Fibroblast of lung (primary cell): ENCODE measurements around the gene VDAC2. TPM values are rescaled to one million over a fixed set of nuclear protein-coding genes. Genes with fewer than 3 reads are reported as not detected.

ENCODE experiments used
- DNase-seq, 2 donors: peaks; one replicate each; pipeline versions ENCODE4 v3.0.0 to v3.0.0-alpha.2; 2010; ENCODE audit warnings: low read depth in 2 of 2
- H2AFZ ChIP-seq: 2 replicates; pipeline ENCODE4 v1.5.1; 2012; ENCODE audit warnings: low read length, control low read depth, inconsistent platforms
- H3K27ac ChIP-seq: 2 replicates; pipeline ENCODE4 v1.5.1; 2011; ENCODE audit warnings: low read length, control low read depth; ENCODE audit not compliant: insufficient read depth
- H3K27me3 ChIP-seq: 2 replicates; pipeline ENCODE4 v1.5.1; 2011; ENCODE audit warnings: mild to moderate bottlenecking, low read length; ENCODE audit not compliant: control insufficient read depth, insufficient read depth
- H3K36me3 ChIP-seq: 2 replicates; pipeline ENCODE4 v1.5.1; 2011; ENCODE audit warnings: low read length; ENCODE audit not compliant: control insufficient read depth, insufficient read depth
- H3K4me1 ChIP-seq: 2 replicates; pipeline ENCODE4 v1.5.1; 2011; ENCODE audit warnings: low read length; ENCODE audit not compliant: control insufficient read depth, insufficient read depth; ENCODE audit errors: extremely low read depth
- H3K4me2 ChIP-seq: 2 replicates; pipeline ENCODE4 v1.5.1; 2011; ENCODE audit warnings: low read length, control low read depth; ENCODE audit not compliant: insufficient read depth; ENCODE audit errors: extremely low read depth
- H3K4me3 ChIP-seq, 4 experiments: fragments of 200-600 bp in 1 of 4; sonication (generic) in 1 of 4; replicated peaks in 1 of 4; 2 replicates each; pipeline ENCODE4 v1.5.1; 2011 to 2016; ENCODE audit warnings: low read length in 4 of 4, low read depth in 3 of 4, mild to moderate bottlenecking in 3 of 4, control low read depth in 2 of 4, inconsistent platforms in 1 of 4, mixed read lengths in 1 of 4; ENCODE audit not compliant: insufficient read depth in 1 of 4; ENCODE audit errors: control extremely low read depth in 1 of 4
- H3K79me2 ChIP-seq: 2 replicates; pipeline ENCODE4 v1.5.1; 2012; ENCODE audit warnings: mild to moderate bottlenecking, low read length, inconsistent platforms; ENCODE audit not compliant: control insufficient read depth, insufficient read depth
- H3K9ac ChIP-seq: 2 replicates; pipeline ENCODE4 v1.5.1; 2011; ENCODE audit warnings: mild to moderate bottlenecking, low read length, control low read depth; ENCODE audit not compliant: insufficient read depth
- H3K9me3 ChIP-seq: 2 replicates; pipeline ENCODE4 v1.5.1; 2012; ENCODE audit warnings: low read depth, low read length; ENCODE audit not compliant: control insufficient read depth, insufficient read depth
- H4K20me1 ChIP-seq: 2 replicates; pipeline ENCODE4 v1.5.1; 2011; ENCODE audit warnings: low read length; ENCODE audit not compliant: control insufficient read depth, insufficient read depth; ENCODE audit errors: extremely low read depth
- EZH2 ChIP-seq: IDR thresholded peaks from 2 replicates; pipeline ENCODE4 v1.5.1; 2012; ENCODE audit warnings: low read length, control low read depth, mild to moderate bottlenecking; ENCODE audit errors: missing control alignments
- polyA plus RNA-seq, 2 donors: library from polyadenylated mRNA; depleted of rRNA in 1 of 2; stranded (reverse) in 1 of 2; unstranded in 1 of 2; fragments of >200 nt; gene quantifications; 2 replicates each; pipeline ENCODE4 v1.2.1, GENCODE V29; 2011 to 2012; ENCODE audit warnings: missing spikeins in 1 of 2
- total RNA-seq: library from RNA; depleted of rRNA; stranded (reverse); fragments of >200 nt; gene quantifications from 2 replicates; pipeline ENCODE4 v1.2.1, GENCODE V29; 2014
- TF ChIP-seq, protein P1 (sequence below), 2 donors: IDR thresholded peaks in 1 of 2; conservative IDR thresholded peaks in 1 of 2; 1 replicate in 1 of 2; 2 replicates in 1 of 2; pipeline ENCODE4 v1.5.1; 2011 to 2012; ENCODE audit warnings: low read length in 2 of 2, control low read depth in 1 of 2, inconsistent platforms in 1 of 2, low read depth in 1 of 2, mild to moderate bottlenecking in 1 of 2

Gene VDAC2
- total and polyA plus RNA-seq, 2 donors (not counting 1 experiment from before 2014, with no cell fraction given): 151 to 208 TPM

- DNase-seq: no peak
- H3K4me2 ChIP-seq: no peak overlapping the region
- H3K4me3 ChIP-seq: no peak overlapping the region
- no peak overlapping the region for H2AFZ ChIP-seq
- H3K4me1 ChIP-seq: peaks cover 23% of the 10 kb centered on the region
- H3K27me3 ChIP-seq: no peaks in the 10 kb centered on the region
- peaks cover 48% of the 10 kb centered on the region for H3K79me2 ChIP-seq
- no peaks in the 10 kb centered on the region for H4K20me1 ChIP-seq
- TF ChIP-seq EZH2: no peak
- TF ChIP-seq, protein P1, sequence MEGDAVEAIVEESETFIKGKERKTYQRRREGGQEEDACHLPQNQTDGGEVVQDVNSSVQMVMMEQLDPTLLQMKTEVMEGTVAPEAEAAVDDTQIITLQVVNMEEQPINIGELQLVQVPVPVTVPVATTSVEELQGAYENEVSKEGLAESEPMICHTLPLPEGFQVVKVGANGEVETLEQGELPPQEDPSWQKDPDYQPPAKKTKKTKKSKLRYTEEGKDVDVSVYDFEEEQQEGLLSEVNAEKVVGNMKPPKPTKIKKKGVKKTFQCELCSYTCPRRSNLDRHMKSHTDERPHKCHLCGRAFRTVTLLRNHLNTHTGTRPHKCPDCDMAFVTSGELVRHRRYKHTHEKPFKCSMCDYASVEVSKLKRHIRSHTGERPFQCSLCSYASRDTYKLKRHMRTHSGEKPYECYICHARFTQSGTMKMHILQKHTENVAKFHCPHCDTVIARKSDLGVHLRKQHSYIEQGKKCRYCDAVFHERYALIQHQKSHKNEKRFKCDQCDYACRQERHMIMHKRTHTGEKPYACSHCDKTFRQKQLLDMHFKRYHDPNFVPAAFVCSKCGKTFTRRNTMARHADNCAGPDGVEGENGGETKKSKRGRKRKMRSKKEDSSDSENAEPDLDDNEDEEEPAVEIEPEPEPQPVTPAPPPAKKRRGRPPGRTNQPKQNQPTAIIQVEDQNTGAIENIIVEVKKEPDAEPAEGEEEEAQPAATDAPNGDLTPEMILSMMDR (conservative IDR thresholded peaks at IDR 0.05 in 1 of 2, IDR thresholded peaks at IDR 0.05 in 1 of 2; ENCODE audit: low read depth in 1 of 2, low read length in 2 of 2): no peak
- no peak overlapping the region for H3K9ac ChIP-seq
- peaks cover 12% of the 10 kb centered on the region for H3K36me3 ChIP-seq
- no peak overlapping the region for H3K27ac ChIP-seq
- H3K9me3 ChIP-seq: no peaks in the 10 kb centered on the region
Observed at GRCh38 chr10:75228278-75228677, 17.7 kb downstream of the VDAC2 start.

DNA sequence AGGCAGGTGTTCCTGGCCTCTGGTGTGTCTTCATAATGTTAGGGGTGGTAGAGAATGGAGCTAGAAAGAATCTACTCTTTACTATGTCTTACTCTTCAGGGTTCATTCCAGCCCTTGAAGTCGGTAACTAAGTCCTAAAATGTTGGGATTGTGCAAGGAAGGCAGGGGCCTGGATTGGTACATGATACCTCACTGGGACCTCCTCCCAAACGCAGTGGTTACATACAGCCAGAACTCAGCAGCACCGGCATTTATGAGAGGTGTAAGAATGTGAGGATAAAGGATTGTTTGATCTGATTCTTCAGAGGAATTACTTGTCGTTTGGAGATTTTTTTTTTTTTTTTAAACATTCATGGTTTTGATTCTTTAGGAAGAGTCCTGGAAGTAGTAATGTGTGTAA is 18.2 kb downstream of the VDAC2 start:
- Histone ChIP-seq H2AFZ (no peak overlapping the region), H3K9ac (no peak overlapping the region), H4K20me1 (no peaks in the 10 kb centered on the region), H3K79me2 (peaks cover 44% of the 10 kb centered on the region), H3K4me3 (no peak overlapping the region), H3K27ac (no peak overlapping the region), H3K4me2 (no peak overlapping the region), H3K4me1 (peaks cover 22% of the 10 kb centered on the region), H3K27me3 (no peaks in the 10 kb centered on the region), H3K36me3 (peaks cover 12% of the 10 kb centered on the region), H3K9me3 (no peaks in the 10 kb centered on the region)
- TF ChIP-seq EZH2: no peak
- TF ChIP-seq, protein P1 (conservative IDR thresholded peaks at IDR 0.05 in 1 of 2, IDR thresholded peaks at IDR 0.05 in 1 of 2; ENCODE audit: low read depth in 1 of 2, low read length in 2 of 2): no peak
- DNase-seq: peak in 1 of 2 donors; percentile 24

- Histone ChIP-seq H2AFZ (no peak overlapping the region), H3K79me2 (peaks cover 37% of the 10 kb centered on the region), H3K4me3 (no peak overlapping the region), H3K9ac (no peak overlapping the region), H3K27me3 (no peaks in the 10 kb centered on the region), H3K27ac (no peak overlapping the region), H4K20me1 (no peaks in the 10 kb centered on the region), H3K9me3 (no peaks in the 10 kb centered on the region), H3K4me1 (peaks cover 16% of the 10 kb centered on the region), H3K4me2 (no peak overlapping the region), H3K36me3 (peaks cover 12% of the 10 kb centered on the region)
- peak; percentile 53 to 55 for DNase-seq
- TF ChIP-seq EZH2: no peak
- TF ChIP-seq, protein P1 (conservative IDR thresholded peaks at IDR 0.05 in 1 of 2, IDR thresholded peaks at IDR 0.05 in 1 of 2; ENCODE audit: low read depth in 1 of 2, low read length in 2 of 2): no peak
Observed at GRCh38 chr10:75229971-75230370, 19.4 kb downstream of the VDAC2 start.
